Midbrain (tissue), 1 donor: ENCODE results near the gene MMD2.

Experiments
- DNase-seq: peaks from one replicate; lab custom pipeline; 2025; lab: John Stamatoyannopoulos, UW

Gene MMD2

GRCh38 chr7:4868493-4868892, 90.5 kb downstream of the MMD2 start:
- DNase-seq, result no peak

DNA sequence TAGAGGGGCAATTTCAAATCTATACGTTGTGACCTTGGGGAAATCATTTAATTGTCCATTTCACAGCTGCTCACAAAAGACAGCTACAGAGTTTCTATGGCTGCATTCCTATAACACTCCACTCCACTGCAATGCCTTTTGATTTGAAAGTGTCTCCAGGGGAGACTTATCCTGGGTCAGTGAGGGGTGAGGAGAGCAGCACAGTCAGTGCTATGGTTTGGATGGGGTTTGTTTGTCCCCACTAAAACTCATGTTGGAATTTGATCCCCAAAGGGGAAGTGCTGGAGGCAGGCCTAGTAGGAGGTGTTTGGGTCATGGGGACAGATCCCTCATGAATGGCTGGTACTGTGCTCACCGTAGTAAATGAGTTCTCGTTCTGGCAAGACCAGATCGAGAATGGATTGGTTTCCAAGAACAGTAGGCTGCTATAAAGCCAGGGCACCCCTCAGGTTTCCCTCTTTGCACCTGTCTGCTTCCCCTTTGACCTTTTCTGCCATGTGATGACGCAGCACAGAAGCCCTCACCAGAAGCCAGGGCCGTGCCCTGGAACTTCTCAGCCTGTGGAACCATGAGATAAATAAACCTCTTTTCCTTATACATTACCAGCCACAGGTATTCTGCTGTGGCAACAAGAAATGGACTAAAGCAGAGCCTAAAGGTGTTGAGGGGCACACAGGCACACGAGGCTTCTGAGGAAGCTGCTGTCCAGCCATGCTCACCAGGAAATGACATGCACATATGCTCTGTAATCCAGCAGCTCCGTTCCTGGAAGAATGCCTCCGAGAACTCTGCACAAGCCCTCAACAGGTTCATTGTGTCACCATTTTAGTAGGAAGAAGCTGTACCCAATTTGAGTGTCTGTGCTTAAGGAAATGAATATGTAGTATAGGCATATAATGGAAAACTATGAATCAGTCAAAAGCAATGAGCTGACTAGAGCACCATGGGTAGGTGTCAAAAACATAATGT, 92.2 kb downstream of the MMD2 start:
- no peak for DNase-seq

- DNase-seq, result no peak
Observed at GRCh38 chr7:4862156-4862555, 96.8 kb downstream of the MMD2 start.

DNA sequence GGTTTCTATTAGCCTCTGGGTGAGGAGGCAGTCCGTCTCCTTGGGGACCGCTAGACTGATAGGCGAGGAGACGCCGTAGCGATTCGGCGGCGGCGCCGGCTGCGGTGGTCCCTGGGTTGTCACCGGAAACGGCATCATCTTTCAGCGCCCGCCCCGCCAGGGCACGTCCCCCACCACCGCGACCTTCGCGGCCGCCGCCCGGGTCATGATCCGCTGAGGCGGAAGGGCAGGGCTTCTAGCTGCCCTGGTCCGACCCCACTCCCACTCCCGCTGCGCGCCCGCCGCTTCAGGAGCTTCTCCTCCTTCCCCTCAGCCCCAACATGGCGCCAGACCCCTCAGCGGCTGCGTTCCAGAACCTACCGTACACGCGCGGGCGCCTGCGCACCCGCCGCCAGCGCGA, 97.3 kb downstream of the MMD2 start, which contains the start of gene PAPOLB:
Gene PAPOLB, minus strand, starts transcription at position 358 of the 400 bp plus-strand sequence. Its CDS starts 220 bp downstream, at position 138.
- no peak for DNase-seq

DNA sequence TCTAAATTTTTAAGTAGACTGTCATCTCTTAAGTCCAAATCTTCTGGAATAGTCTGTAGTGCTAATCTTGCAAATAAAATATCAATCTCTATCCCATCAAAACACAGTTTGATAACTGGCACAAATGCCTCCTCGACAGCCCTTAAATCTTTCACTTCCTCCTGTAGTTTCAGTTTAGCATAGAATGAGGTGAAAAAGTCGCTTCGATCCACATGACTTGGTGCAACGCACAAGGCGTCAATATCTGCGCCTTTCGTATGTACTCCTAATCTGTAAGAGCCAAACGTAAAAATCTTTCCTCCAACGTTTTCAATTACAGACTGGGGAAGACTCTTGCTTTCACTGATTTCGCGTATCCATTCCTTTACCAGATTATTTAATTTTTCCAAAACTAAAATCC, 97.8 kb downstream of the MMD2 start:
- no peak for DNase-seq

DNA sequence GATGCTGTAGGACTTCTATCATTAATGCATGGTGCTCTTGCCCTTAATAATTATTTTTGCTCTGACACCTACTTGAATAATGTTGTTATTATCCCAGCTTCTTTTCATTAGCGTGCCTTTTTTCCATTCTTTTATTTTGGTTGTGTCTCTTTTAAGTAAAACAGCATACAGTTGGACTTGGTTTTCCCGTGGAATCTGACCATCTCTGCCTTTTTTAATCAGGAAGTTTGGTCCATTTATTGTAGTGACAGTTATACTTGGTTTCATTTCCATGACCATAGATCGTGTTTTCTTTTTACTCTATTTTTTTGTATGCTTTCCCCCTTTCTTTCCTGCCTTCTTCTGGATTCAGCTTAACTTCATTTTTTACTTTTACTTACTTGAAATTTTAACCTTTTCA, 101.8 kb downstream of the MMD2 start:
- DNase-seq, result no peak

GRCh38 chr7:4856336-4857057, 102.5 kb downstream of the MMD2 start:
- DNase-seq, result no peak
